K562 (cell line): ENCODE data around the gene ATXN1. TPM values are rescaled to one million over a fixed set of nuclear protein-coding genes. Genes with fewer than 3 reads are reported as not detected.

Experiments
- BCOR ChIP-seq: fragments of 450-650 bp; IDR thresholded peaks from 2 replicates; pipeline ENCODE4 v1.6.1; 2016
- EP400 ChIP-seq: fragments of 450-650 bp; IDR thresholded peaks from 2 replicates; pipeline ENCODE4 v1.6.1; 2017; ENCODE audit warnings: antibody characterized with exemption, mild to moderate bottlenecking, moderate library complexity
- ETS1 ChIP-seq: conservative IDR thresholded peaks from 2 replicates; pipeline ENCODE4 v1.6.1; 2011; ENCODE audit warnings: low read depth, mild to moderate bottlenecking, low read length; ENCODE audit not compliant: control insufficient read depth
- ETS2 ChIP-seq: IDR thresholded peaks from 2 replicates; pipeline ENCODE4 v1.6.1; 2016; ENCODE audit warnings: borderline replicate concordance, missing genetic modification characterization, mild to moderate bottlenecking, moderate library complexity, missing compliant biosample characterization; ENCODE audit not compliant: poor library complexity, severe bottlenecking
- FOXK1 ChIP-seq: sonication (generic); formaldehyde crosslinking; IDR thresholded peaks from 2 replicates; pipeline ENCODE4 v1.8.0; 2022; ENCODE audit warnings: missing genetic modification reagents, mild to moderate bottlenecking, borderline replicate concordance
- GTF2F1 ChIP-seq: IDR thresholded peaks from 2 replicates; pipeline ENCODE4 v1.6.1; 2011; ENCODE audit warnings: low read depth, low read length, improper control_type of control experiment
- HMGXB4 ChIP-seq: sonication (generic); formaldehyde crosslinking; IDR thresholded peaks from 2 replicates; pipeline ENCODE4 v1.8.1; 2023; ENCODE audit warnings: mild to moderate bottlenecking, missing genetic modification reagents
- HNRNPL ChIP-seq: fragments of 200-400 bp; formaldehyde crosslinking; IDR thresholded peaks from 2 replicates; pipeline ENCODE4 v1.6.1; 2017; ENCODE audit warnings: low read depth, mild to moderate bottlenecking, low read length
- HOMEZ ChIP-seq: fragments of 250-450 bp; sonication (Bioruptor Pico); IDR thresholded peaks from 2 replicates; pipeline ENCODE4 v1.4.0; 2020; ENCODE audit warnings: mild to moderate bottlenecking, moderate library complexity
- HSF4 ChIP-seq: fragments of 250-450 bp; sonication (Bioruptor Pico); IDR thresholded peaks from 2 replicates; pipeline ENCODE4 v2.1.2; 2022; ENCODE audit warnings: mild to moderate bottlenecking, moderate library complexity, borderline replicate concordance
- KLF10 ChIP-seq: fragments of 250-450 bp; sonication (Bioruptor Pico); IDR thresholded peaks from 2 replicates; pipeline ENCODE4 v1.6.1; 2021; ENCODE audit warnings: matching md5 sums
- NFIC ChIP-seq: fragments of 450-650 bp; IDR thresholded peaks from 2 replicates; pipeline ENCODE4 v1.6.1; 2017; ENCODE audit warnings: mild to moderate bottlenecking, inconsistent platforms
- NR3C1 ChIP-seq: sonication (generic); formaldehyde crosslinking; IDR thresholded peaks from 2 replicates; pipeline ENCODE4 v1.8.1; 2022; ENCODE audit warnings: missing genetic modification reagents
- NR4A1 ChIP-seq, 2 experiments: fragments of 250-450 bp in 1 of 2; fragments of 450-650 bp in 1 of 2; sonication (Bioruptor Pico) in 1 of 2; IDR thresholded peaks; 2 replicates each; pipeline versions ENCODE4 v1.4.0 to v1.6.1; 2016 to 2020; ENCODE audit warnings: mild to moderate bottlenecking in 2 of 2, missing compliant biosample characterization in 1 of 2, missing genetic modification characterization in 1 of 2, moderate library complexity in 1 of 2
- PHF20 ChIP-seq: fragments of 450-650 bp; IDR thresholded peaks from 2 replicates; pipeline ENCODE4 v1.6.1; 2018; ENCODE audit not compliant: partially characterized antibody
- PYGO2 ChIP-seq: fragments of 450-650 bp; IDR thresholded peaks from 2 replicates; pipeline ENCODE4 v1.6.1; 2016; ENCODE audit warnings: mild to moderate bottlenecking, missing genetic modification characterization, moderate library complexity, missing compliant biosample characterization
- RCOR1 ChIP-seq, 2 experiments: IDR thresholded peaks; 2 replicates each; pipeline ENCODE4 v1.6.1; 2012; ENCODE audit warnings: low read depth in 2 of 2, low read length in 2 of 2, borderline replicate concordance in 1 of 2, improper control_type of control experiment in 1 of 2
- SETDB1 ChIP-seq: IDR thresholded peaks from one replicate; pipeline ENCODE4 v1.6.1; 2012; ENCODE audit warnings: low read length, control low read depth, inconsistent platforms
- YY1 ChIP-seq, 3 experiments: IDR thresholded peaks; 2 replicates each; pipeline ENCODE4 v1.6.1; 2011; ENCODE audit warnings: low read length in 2 of 3, mild to moderate bottlenecking in 2 of 3, moderate library complexity in 2 of 3, borderline replicate concordance in 1 of 3, control low read depth in 1 of 3, low read depth in 1 of 3; ENCODE audit not compliant: insufficient read depth in 3 of 3, insufficient replicate concordance in 2 of 3, control insufficient read depth in 1 of 3, insufficient read length in 1 of 3; ENCODE audit errors: extremely low read depth in 1 of 3
- ZC3H8 ChIP-seq: fragments of 450-650 bp; IDR thresholded peaks from 2 replicates; pipeline ENCODE4 v1.6.1; 2017
- ZNF449 ChIP-seq: fragments of 250-450 bp; sonication (Bioruptor Pico); IDR thresholded peaks from 2 replicates; pipeline ENCODE4 v1.8.0; 2022; ENCODE audit warnings: moderate library complexity, mild to moderate bottlenecking, inconsistent platforms
- polyA plus RNA-seq, 8 experiments: library from polyadenylated mRNA; depleted of rRNA in 4 of 8; stranded (reverse) in 5 of 8; unstranded in 3 of 8; fragments of >200 nt; fragmentation: Nextera tagmentation in 2 of 8; fragmentation: Illumina TruSeq in 1 of 8; extraction: Ambion mirVana in 2 of 8; extraction: Trizol in 1 of 8; gene quantifications; 2 replicates each; pipeline versions ENCODE4 v1.2.1 to v1.2.3, GENCODE V29; 2011 to 2014; ENCODE audit warnings: inconsistent platforms in 1 of 8, missing spikeins in 1 of 8
- total RNA-seq, 7 experiments: library from RNA; depleted of rRNA in 6 of 7; stranded (reverse); fragments of >200 nt in 6 of 7; fragmentation: Illumina TruSeq in 2 of 7; extraction: Trizol in 2 of 7; gene quantifications; 2 replicates each; pipeline versions ENCODE4 v1.2.1 to v1.2.3, GENCODE V29; 2011 to 2021; ENCODE audit warnings: low replicate concordance in 1 of 7

ATXN1 gene
- total and polyA plus RNA-seq, 9 of the 15 experiments (the other 6 are each of a cell fraction or from before 2014, with no cell fraction given), result under 0.01 to 1.2 (median 0.58) TPM

- TF ChIP-seq ETS2, result no peak
- TF ChIP-seq HNRNPL, result no peak
- peak; percentile 89; the same call in 1 of the 2 replicates for TF ChIP-seq HSF4 (CRISPR knock-in tag)
- TF ChIP-seq PHF20, result no peak
- TF ChIP-seq ZC3H8, result no peak
- TF ChIP-seq YY1 (IDR thresholded peaks at IDR 0.05; ENCODE audit: borderline replicate concordance in 1 of 3, control insufficient read depth in 1 of 3, extremely low read depth in 1 of 3, insufficient read depth in 3 of 3, insufficient read length in 1 of 3, insufficient replicate concordance in 2 of 3, low read depth in 1 of 3, low read length in 2 of 3), result peak; percentile 20 to 90 (median 69)
- TF ChIP-seq FOXK1 (CRISPR knock-in tag), result no peak; the same call in 1 of the 2 replicates
- TF ChIP-seq ZNF449, result no peak; the same call in 1 of the 2 replicates
- TF ChIP-seq NFIC, result peak; percentile 93
- no peak for TF ChIP-seq PYGO2 (tag)
- TF ChIP-seq HOMEZ (CRISPR knock-in tag), result no peak; the same call in 1 of the 2 replicates
- no peak for TF ChIP-seq KLF10 (CRISPR knock-in tag)
- peak; percentile 88; the same call in 1 of the 2 replicates for TF ChIP-seq ETS1
- no peak for TF ChIP-seq GTF2F1
- TF ChIP-seq RCOR1 (IDR thresholded peaks at IDR 0.05; ENCODE audit: borderline replicate concordance in 1 of 2, low read depth in 2 of 2, low read length in 2 of 2), result peak; percentile 95 to 98
- TF ChIP-seq EP400, result peak; percentile 64; the same call in 1 of the 2 replicates
- TF ChIP-seq NR4A1 (CRISPR knock-in tag; IDR thresholded peaks at IDR 0.05), result peak; percentile 65; the same call in 1 of the 2 replicates
- peak; percentile 93 for TF ChIP-seq NR4A1 (tag; IDR thresholded peaks at IDR 0.05)
- TF ChIP-seq HMGXB4 (CRISPR knock-in tag), result no peak
- TF ChIP-seq BCOR, result peak; percentile 91
- TF ChIP-seq NR3C1 (CRISPR knock-in tag), result no peak
- peak; percentile 70 for TF ChIP-seq SETDB1
Measured at GRCh38 chr6:16270178-16270794, 491.0 kb downstream of the ATXN1 start (continued).
